ENCODE results near the gene CMKLR1.

CMKLR1 gene

DNA sequence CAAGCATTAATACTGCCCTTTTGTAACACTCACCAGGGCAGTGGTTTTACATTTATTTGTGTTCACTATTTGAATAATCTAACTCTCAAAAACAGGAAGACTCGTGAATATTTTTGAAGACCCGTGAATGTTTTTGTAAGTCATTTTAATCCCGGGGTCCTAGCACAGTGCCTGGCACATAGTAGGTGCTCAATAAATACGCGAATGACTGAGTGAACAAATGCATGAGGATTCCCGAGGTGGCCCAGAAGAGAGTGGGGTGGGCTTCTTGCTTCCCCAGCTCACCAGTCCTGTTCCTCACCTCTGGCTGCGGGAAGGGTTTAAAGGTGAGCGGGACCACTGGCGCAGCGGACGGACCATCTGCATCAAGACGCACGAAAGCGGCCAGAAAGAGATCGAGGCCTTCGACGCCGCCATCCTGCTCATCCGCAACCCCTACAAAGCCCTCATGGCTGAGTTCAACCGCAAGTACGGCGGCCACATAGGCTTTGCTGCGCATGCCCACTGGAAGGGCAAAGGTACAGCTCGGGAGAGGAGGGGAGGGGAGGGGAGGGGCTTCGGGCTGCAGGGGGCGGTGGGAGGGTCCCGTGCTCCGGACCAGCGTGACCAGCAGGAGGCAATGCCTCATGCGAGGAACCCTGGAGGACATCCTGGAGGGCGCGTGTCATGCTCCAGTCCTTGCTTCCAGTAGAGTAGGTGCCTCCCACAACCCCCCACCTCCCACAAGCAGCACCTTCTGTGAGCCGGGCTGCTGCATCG lies 98.9 kb downstream of the CMKLR1 start:
- H3K4me3 ChIP-seq (ENCODE audit: low read length): no peak overlapping the region
- DNase-seq (ENCODE audit: low read depth): no peak
- TF ChIP-seq CTCF (conservative IDR thresholded peaks at IDR 0.05; ENCODE audit: low read length): no peak

- H3K4me3 ChIP-seq (ENCODE audit: low read length): no peak overlapping the region
- DNase-seq (ENCODE audit: low read depth): no peak
- TF ChIP-seq CTCF (conservative IDR thresholded peaks at IDR 0.05; ENCODE audit: low read length): no peak
These were observed 99.7 kb downstream of the CMKLR1 start for GRCh38 chr12:108239378-108239777.

GRCh38 chr12:108238474-108238873 lies 100.6 kb downstream of the CMKLR1 start:
- no peak for DNase-seq (ENCODE audit: low read depth)
- no peak for TF ChIP-seq CTCF (conservative IDR thresholded peaks at IDR 0.05; ENCODE audit: low read length)
- H3K4me3 ChIP-seq (ENCODE audit: low read length): no peak overlapping the region

Measured in AG10803 (cell line).